Activated naive CD4-positive, alpha-beta T cell treated with anti-CD3 and anti-CD28 coated beads, Interleukin-2, amount 50 U/mL, for 72 hours (primary cell): ENCODE data around the gene TEX44. TPM values are rescaled to one million over a fixed set of nuclear protein-coding genes. Genes with fewer than 3 reads are reported as not detected.
A peak's percentile ranks its signal among the peaks of the same experiment; 100 is the strongest.

ENCODE experiments used
- ATAC-seq, 2 donors: fragments of 150-1000 bp; cut with Tn5 transposase; 2 replicates each; pipeline ENCODE4 v1.10.0; 2021; ENCODE audit warnings: mild to moderate bottlenecking in 2 of 2, moderate library complexity in 2 of 2
- DNase-seq, 2 donors: peaks; one replicate each; pipeline ENCODE4 v3.0.0; 2021 to 2022; ENCODE audit warnings: low spot score in 2 of 2
- H3K27ac Mint-ChIP-seq, 2 donors: one replicate each; pipeline ENCODE4 v1.8.0; 2022; ENCODE audit warnings: mild to moderate bottlenecking in 2 of 2, mixed read lengths in 2 of 2
- H3K36me3 Mint-ChIP-seq, 2 donors: one replicate each; pipeline ENCODE4 v1.8.0; 2022; ENCODE audit warnings: mixed read lengths in 2 of 2
- H3K9me3 Mint-ChIP-seq, 2 donors: one replicate each; pipeline ENCODE4 v1.8.0; 2022; ENCODE audit warnings: mixed read lengths in 2 of 2
- total RNA-seq, 2 donors: library from RNA; stranded (reverse); gene quantifications; one replicate each; pipeline ENCODE4 v1.2.3, GENCODE V29; 2022

Gene TEX44
- total RNA-seq, 2 donors from 2014 or later: not detected

GRCh38 chr2:231640641-231641111 is 48.0 kb downstream of the TEX44 start:
- no peak for DNase-seq
- no peaks in the 10 kb centered on the region for H3K36me3 Mint-ChIP-seq
- H3K9me3 Mint-ChIP-seq: no peaks in the 10 kb centered on the region
- H3K27ac Mint-ChIP-seq: peak overlapping the region in 1 of 2 donors; percentile 48
- ATAC-seq: no peak

DNA sequence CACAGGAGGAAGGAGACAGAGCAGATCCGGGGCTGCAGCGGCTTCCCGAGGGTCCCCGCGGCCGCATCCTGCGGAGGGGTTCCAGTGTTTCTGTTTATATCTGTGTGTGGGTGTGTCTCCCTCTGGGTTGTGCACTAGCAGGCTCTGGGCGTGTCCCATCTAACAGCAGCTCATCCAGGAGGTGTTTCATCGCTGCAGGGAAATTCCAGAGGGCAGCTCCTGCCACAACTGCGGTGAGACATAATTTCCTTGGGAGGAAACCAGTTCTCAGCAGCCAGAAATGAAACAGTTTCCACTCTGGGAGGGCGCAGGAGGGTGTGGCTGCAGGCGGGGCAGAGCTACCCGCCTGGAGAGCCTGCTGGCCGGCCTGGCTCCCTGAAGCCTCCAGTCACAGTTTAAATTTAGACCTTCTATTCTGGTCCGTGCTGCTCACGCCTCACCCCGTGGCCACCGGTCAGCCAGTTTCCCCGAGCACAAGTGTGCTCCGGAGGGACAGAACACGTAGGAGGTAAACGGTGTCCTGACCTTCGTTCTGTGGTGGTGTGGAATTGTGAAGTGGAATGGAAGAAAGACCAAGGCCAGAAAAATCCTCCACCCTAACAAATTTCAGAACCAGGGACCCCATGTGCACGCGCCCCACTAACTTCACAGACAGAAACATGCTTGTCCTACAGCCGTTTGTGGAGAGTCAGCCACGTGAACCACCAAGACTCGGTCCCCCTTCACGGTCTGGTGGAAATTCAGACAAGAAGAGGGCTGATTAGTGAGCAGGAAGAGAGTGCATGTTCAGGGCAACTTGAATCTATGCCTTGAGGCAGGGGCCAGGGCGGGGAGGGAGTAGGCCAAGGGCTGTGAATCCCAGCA is 50.2 kb downstream of the TEX44 start:
- peak; percentile 94 to 96 for ATAC-seq
- Mint-ChIP-seq H3K9me3 (no peaks in the 10 kb centered on the region), H3K36me3 (no peaks in the 10 kb centered on the region), H3K27ac (peak overlapping the region; percentile 80 to 94)
- peak; percentile 50 to 84 for DNase-seq

DNA sequence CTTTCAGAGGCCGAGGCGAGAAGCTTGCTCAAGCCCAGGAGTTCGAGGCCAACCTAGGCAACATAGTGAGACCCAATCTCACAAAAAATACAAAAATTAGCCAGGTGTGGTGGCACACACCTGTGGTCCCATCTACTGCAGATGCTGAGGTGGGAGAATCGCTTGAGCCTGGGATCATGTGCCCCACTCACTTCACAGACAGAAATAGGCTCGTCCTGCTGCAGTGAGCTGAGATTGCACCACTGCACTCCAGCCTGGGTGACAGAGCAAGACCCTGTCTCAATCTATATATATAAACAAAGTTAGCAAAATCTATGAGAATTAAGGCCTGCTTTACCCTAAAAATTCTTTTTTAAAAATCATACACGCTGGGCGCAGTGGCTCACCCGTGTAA is 50.8 kb downstream of the TEX44 start:
- no peak for ATAC-seq
- no peak for DNase-seq
- Mint-ChIP-seq H3K27ac (peak overlapping the region in 1 of 2 donors; percentile 80), H3K36me3 (no peaks in the 10 kb centered on the region), H3K9me3 (no peaks in the 10 kb centered on the region)

Other genes with a start within 250 kb of the TEX44 start
- gene B3GNT7, start 197.2 kb upstream of the TEX44 start, total RNA-seq: under 1 TPM; 0.07 to 0.43 TPM
- gene NCL, start 128.4 kb upstream of the TEX44 start, total RNA-seq: 100 to 1,000 TPM; 435 to 901 TPM
- not detected for gene NMUR1, start 62.4 kb upstream of the TEX44 start, total RNA-seq
- gene PTMA, start 115.7 kb downstream of the TEX44 start, total RNA-seq: 1,000 to 10,000 TPM; 1,703 to 2,175 TPM
- gene PDE6D, start 188.4 kb downstream of the TEX44 start, total RNA-seq: 10 to 100 TPM; 25.4 to 26.3 TPM
- 10 to 100 TPM; 49.8 to 58.3 TPM for gene COPS7B, start 193.6 kb downstream of the TEX44 start, total RNA-seq